Adrenal gland (tissue), 12 donors: ENCODE data around the gene P3H4. TPM values are rescaled to one million over a fixed set of nuclear protein-coding genes. Genes with fewer than 3 reads are reported as not detected.

Source experiments
- DNase-seq, 7 donors: peaks; one replicate each; pipeline ENCODE4 v3.0.0-alpha.2; 2019 to 2020
- H3K27ac ChIP-seq, 5 donors: fragments of 200-600 bp; sonication (generic) in 4 of 5; 1 replicate in 3 of 5; 2 replicates in 2 of 5; pipeline versions ENCODE4 v1.5.1 to v1.8.0; 2016 to 2020; ENCODE audit warnings: mild to moderate bottlenecking in 1 of 5
- H3K27me3 ChIP-seq: fragments of 200-600 bp; 2 replicates; pipeline ENCODE4 v1.8.0; 2021
- H3K36me3 ChIP-seq, 2 donors: fragments of 200-600 bp; replicated peaks in 1 of 2; 1 replicate in 1 of 2; 2 replicates in 1 of 2; pipeline versions ENCODE4 v1.5.1 to v1.8.0; 2018 to 2022
- H3K4me1 ChIP-seq, 2 donors: fragments of 200-600 bp; replicated peaks in 1 of 2; 1 replicate in 1 of 2; 2 replicates in 1 of 2; pipeline versions ENCODE4 v1.5.1 to v1.8.0; 2018 to 2021
- H3K4me3 ChIP-seq, 4 donors: fragments of 200-600 bp; sonication (generic) in 3 of 4; one replicate each; pipeline ENCODE4 v1.5.1; 2016 to 2018
- H3K9me3 ChIP-seq, 3 donors: fragments of 200-600 bp; sonication (generic) in 1 of 3; replicated peaks in 1 of 3; 1 replicate in 2 of 3; 2 replicates in 1 of 3; pipeline versions ENCODE4 v1.5.1 to v1.8.0; 2016 to 2021
- POLR2A ChIP-seq, 2 donors: fragments of 450-650 bp; IDR thresholded peaks; one replicate each; pipeline ENCODE4 v1.6.1; 2017; ENCODE audit warnings: antibody characterized with exemption in 2 of 2, mild to moderate bottlenecking in 2 of 2, moderate library complexity in 1 of 2
- WGBS, 4 donors: extraction: QIAGEN DNeasy Blood & Tissue Kit in 2 of 4; methylation state at CpG; one replicate each; pipeline versions ENCODE4 v1.1.5 to v1.1.7; 2013 to 2017; 5-methylcytosine and 5-hydroxymethylcytosine counted together
- intact Hi-C, 2 donors: fragments of 100-400 bp; cut with DNase I; formaldehyde crosslinking; loops; one replicate each; pipeline versions ENCODE4 v1.14.1 to v1.15.0; 2022 to 2023
- polyA plus RNA-seq, 3 donors: library from polyadenylated mRNA; stranded (reverse); fragments of 200-250 nt in 2 of 3; fragments of 350-450 nt in 1 of 3; fragmentation: Illumina TruSeq in 1 of 3; extraction: RNeasy Lipid Tissue Mini Kit (QIAGEN cat#74804) in 1 of 3; gene quantifications; one replicate each; pipeline ENCODE4 v1.2.3, GENCODE V29; 2013 to 2014
- total RNA-seq, 9 donors: library from RNA; depleted of rRNA in 4 of 9; stranded (reverse); fragments of >200 nt in 4 of 9; fragments of 120-200 nt in 1 of 9; fragmentation: NEBNext Ultra II Directional in 1 of 9; extraction: Animal tissue kit (Norgen Biotek cat#: 25700) in 1 of 9; gene quantifications; one replicate each; pipeline versions ENCODE4 v1.1.0 to v1.2.4, GENCODE V29; 2013 to 2023
- TF ChIP-seq, protein P1 (sequence below), 6 experiments: fragments of 450-650 bp in 4 of 6; fragments of 200-600 bp in 2 of 6; sonication (generic) in 1 of 6; IDR thresholded peaks; 1 replicate in 5 of 6; 2 replicates in 1 of 6; pipeline versions ENCODE4 v1.5.1 to v1.8.0; 2016 to 2021; ENCODE audit warnings: antibody characterized with exemption in 6 of 6, mild to moderate bottlenecking in 2 of 6, moderate library complexity in 1 of 6
- donor health status: healthy with polysubstance abuse.
- donor health status: Bipolar disorder and iron deficiency.
- donor health status: DM: yes; HTN: yes; CAD: no.
- donor health status: DM: no; HTN: no; CAD: no.
- donor health status: DM: no; HTN: no; CAD: no.
- donor health status: DM: yes; HTN: yes; CAD: no.

P3H4 gene
- total and polyA plus RNA-seq, 12 donors: 12.8 to 67.2 (median 27.5) TPM

DNA sequence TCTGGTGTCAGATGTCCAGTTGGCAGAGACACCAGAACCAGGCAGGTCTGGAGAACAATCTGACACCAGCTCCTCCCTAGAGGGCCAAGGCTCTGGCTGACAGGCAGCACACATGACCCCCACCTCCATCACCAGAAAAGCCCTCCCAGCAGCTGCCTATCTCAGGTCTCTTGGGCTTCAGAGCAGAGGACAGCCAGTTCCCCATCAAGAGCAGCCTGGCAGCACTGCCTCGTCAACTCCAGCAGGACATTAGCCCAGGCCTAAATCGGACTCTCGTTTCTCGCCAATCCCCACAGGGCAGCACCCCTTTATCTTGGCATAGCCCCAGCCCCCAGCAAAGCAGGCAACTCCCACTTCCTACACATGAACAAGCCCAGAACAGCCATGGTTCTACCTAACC lies 29.6 kb downstream of the P3H4 start:
- no peaks in the 10 kb centered on the region for H3K27me3 ChIP-seq

DNA sequence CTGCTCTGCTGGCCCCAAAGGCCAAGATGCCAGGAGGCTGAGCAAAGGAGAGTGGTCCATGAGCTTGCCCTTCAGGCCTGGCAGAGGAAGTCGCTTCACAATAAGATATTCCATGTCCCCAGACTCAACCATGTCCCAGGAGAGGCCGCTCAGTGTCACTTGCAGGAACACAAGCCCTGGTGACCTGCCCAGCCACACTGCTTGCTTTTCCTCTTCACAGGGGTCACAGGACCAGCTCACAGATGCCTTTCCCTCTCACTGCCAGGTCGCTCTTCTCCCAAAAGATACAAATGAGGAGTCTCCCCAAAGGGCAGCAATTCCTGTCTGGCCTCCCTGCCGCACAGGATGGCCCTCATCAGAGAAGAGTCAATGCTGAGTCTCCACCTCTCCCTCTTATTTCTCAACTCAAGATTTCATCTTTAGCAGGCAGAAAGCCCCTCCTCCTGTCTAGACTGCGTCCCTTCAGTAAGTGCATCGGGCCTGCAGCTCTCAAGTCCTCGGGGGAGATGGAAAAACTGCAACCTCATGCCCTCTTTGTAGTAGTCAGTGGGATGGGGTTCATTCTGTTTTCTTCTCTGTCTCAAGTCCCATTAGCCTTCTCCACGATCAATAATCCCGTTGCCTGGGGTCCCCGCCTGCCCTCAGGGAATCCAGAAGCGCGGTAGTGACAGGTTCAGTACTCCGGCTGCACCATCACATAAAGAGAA lies 30.2 kb downstream of the P3H4 start:
- Histone ChIP-seq H3K4me1 (peaks cover 0 to 53% of the 10 kb centered on the region in 2 donors), H3K4me3 (no peak overlapping the region), H3K27ac (peak overlapping the region in 2 of 5 donors; percentile 52 to 78), H3K27me3 (no peaks in the 10 kb centered on the region), H3K36me3 (no peaks in the 10 kb centered on the region), H3K9me3 (no peaks in the 10 kb centered on the region)
- TF ChIP-seq, protein P1, sequence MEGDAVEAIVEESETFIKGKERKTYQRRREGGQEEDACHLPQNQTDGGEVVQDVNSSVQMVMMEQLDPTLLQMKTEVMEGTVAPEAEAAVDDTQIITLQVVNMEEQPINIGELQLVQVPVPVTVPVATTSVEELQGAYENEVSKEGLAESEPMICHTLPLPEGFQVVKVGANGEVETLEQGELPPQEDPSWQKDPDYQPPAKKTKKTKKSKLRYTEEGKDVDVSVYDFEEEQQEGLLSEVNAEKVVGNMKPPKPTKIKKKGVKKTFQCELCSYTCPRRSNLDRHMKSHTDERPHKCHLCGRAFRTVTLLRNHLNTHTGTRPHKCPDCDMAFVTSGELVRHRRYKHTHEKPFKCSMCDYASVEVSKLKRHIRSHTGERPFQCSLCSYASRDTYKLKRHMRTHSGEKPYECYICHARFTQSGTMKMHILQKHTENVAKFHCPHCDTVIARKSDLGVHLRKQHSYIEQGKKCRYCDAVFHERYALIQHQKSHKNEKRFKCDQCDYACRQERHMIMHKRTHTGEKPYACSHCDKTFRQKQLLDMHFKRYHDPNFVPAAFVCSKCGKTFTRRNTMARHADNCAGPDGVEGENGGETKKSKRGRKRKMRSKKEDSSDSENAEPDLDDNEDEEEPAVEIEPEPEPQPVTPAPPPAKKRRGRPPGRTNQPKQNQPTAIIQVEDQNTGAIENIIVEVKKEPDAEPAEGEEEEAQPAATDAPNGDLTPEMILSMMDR (IDR thresholded peaks at IDR 0.05): no peak
- no peak for TF ChIP-seq POLR2A (IDR thresholded peaks at IDR 0.05)
- 61 to 78% (median 67%) methylated on average over 13 of the region's 13 CpGs for WGBS, 4 donors
- DNase-seq: peak in 4 of 7 donors; percentile 46 to 81 (median 53)
- intact Hi-C loops: no loop called here

More for the DNA sequence above, 29.6 kb downstream of the P3H4 start:
- no peaks in the 10 kb centered on the region for H3K9me3 ChIP-seq
- TF ChIP-seq, protein P1 (IDR thresholded peaks at IDR 0.05): no peak
- TF ChIP-seq POLR2A (IDR thresholded peaks at IDR 0.05): no peak
- no peak overlapping the region for H3K4me3 ChIP-seq
- H3K36me3 ChIP-seq: no peaks in the 10 kb centered on the region
- peak overlapping the region in 2 of 5 donors; percentile 52 to 78 for H3K27ac ChIP-seq
- H3K4me1 ChIP-seq: peaks cover 0 to 49% of the 10 kb centered on the region in 2 donors
- WGBS, 4 donors: 61 to 82% (median 69%) methylated on average over 4 of the region's 4 CpGs; no CpG with 5 or more reads in 1 of the 4 donors
- intact Hi-C loops: no loop called here
- no peak for DNase-seq

DNA sequence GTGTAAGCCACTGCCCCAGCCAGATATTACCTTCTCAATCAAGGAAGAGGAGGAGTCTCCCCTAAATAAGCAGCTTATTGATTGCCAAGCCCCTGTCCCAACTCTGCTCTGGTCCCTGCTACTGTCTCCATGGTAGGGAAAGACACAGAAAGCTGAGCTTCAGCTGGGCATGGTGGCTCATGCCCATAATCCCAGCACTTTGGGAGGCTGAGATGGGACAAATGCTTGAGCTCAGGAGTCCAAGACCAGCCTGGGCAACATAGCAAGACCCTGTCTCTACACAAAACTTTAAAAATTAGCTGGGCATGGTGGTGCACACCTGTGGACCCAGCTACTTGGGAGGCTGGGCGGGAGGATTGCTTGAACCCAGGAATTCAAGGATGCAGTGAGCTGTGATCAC lies 31.8 kb downstream of the P3H4 start:
- intact Hi-C loops: no loop called here
- H3K4me3 ChIP-seq: no peak overlapping the region
- H3K27ac ChIP-seq: peak overlapping the region in 1 of 5 donors; percentile 46
- no peak for DNase-seq
- no peak for TF ChIP-seq POLR2A (IDR thresholded peaks at IDR 0.05)
- TF ChIP-seq, protein P1 (IDR thresholded peaks at IDR 0.05): no peak
- no peaks in the 10 kb centered on the region for H3K27me3 ChIP-seq
- H3K4me1 ChIP-seq: peaks cover 4 to 46% of the 10 kb centered on the region in 2 donors
- H3K36me3 ChIP-seq: no peaks in the 10 kb centered on the region
- H3K9me3 ChIP-seq: no peaks in the 10 kb centered on the region
- 82 to 100% (median 97%) methylated on average over 1 of the region's 1 CpG for WGBS, 4 donors

DNA sequence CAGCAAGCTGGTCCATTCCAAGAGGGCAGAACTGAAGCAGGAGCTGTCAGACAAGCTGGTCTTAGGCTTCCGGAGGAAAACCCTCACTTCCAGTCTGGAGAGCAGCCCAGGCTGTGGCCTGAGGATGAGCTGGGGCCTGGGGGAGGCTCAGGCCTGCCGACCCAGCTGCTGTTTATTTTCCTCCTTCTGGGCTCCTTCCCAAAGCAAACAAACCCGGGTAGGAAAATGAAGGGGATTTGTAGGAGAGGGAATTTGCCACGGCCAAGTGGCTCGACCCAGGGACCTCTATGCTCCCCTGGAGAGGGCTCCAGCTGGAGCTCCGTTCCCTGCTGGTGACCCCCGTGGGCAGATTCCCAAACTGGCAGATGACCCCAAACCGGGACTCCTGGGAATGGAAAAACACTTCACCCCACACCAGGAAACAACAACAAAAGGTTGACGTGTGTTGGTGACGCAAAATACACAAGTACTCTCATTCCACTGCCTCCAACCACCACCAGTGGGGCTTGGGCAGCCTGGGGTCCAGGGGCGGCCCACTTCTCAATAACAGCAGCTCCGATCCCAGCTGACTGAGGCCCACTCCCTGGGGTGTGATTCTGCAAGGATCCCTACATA lies 34.1 kb downstream of the P3H4 start:
- intact Hi-C loops: no loop called here
- peak; percentile 63 to 90 (median 75) for DNase-seq
- 40 to 60% (median 46%) methylated on average over 11 to 12 of the region's 12 CpGs for WGBS, 4 donors
- Histone ChIP-seq H3K4me3 (no peak overlapping the region), H3K27me3 (no peaks in the 10 kb centered on the region), H3K9me3 (no peaks in the 10 kb centered on the region), H3K36me3 (no peaks in the 10 kb centered on the region), H3K4me1 (peaks cover 4 to 35% of the 10 kb centered on the region in 2 donors), H3K27ac (peak overlapping the region; percentile 46 to 85 (median 74))
- TF ChIP-seq POLR2A (IDR thresholded peaks at IDR 0.05): peak in 1 of 2 donors; percentile 26
- TF ChIP-seq, protein P1 (IDR thresholded peaks at IDR 0.05): peak in 3 of 6 experiments; percentile 22 to 36 (median 29)
